Endometrium (tissue), 2 donors: ENCODE results near the gene LCN15.
"Not testable (repeated sequence)": the region's sequence is repeated elsewhere in the genome, so short reads cannot be mapped to it uniquely, and the experiment has no call there.

Experiments used
- FAIRE-seq: peaks from 2 replicates; lab custom pipeline; 2012; peaks lifted over from hg19 to GRCh38; lab: Jason Lieb, UNC
- donor health status: control.
- donor health status: control.

The LCN15 gene

DNA sequence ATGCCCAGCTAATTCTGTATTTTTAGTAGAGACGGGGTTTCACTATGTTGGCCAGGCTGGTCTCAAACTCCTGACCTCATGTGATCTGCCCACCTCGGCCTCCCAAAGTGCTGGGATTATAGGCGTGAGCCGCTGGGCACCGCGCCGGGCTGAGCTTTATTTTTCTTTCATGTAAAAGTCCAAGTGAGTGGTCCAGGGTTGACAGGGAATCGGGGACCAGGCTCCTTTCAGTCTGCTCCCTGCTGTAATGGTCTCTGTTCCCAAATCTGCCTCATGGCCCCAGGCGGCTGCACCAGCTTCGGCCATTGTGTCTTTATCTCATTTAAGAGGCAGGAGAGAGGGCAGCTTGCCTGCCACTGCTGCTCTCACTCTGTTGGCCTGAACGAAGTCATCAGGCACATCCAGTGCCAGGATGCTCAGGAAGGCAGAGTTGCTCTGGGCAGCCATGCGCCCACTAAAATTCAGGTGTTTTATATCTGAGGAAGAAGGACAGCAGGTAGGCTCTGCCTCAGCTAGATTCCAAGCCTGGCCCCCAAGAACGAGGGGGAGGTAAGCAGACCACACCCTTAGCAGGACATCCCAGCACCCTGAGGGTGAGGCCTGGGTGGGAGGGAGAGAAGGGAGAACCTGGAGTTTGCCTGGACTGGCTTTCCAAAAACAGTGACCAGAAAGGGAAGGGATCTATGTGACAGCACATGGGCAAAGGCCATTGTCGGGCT is 30.1 kb upstream of the LCN15 start:
- no peak for FAIRE-seq

DNA sequence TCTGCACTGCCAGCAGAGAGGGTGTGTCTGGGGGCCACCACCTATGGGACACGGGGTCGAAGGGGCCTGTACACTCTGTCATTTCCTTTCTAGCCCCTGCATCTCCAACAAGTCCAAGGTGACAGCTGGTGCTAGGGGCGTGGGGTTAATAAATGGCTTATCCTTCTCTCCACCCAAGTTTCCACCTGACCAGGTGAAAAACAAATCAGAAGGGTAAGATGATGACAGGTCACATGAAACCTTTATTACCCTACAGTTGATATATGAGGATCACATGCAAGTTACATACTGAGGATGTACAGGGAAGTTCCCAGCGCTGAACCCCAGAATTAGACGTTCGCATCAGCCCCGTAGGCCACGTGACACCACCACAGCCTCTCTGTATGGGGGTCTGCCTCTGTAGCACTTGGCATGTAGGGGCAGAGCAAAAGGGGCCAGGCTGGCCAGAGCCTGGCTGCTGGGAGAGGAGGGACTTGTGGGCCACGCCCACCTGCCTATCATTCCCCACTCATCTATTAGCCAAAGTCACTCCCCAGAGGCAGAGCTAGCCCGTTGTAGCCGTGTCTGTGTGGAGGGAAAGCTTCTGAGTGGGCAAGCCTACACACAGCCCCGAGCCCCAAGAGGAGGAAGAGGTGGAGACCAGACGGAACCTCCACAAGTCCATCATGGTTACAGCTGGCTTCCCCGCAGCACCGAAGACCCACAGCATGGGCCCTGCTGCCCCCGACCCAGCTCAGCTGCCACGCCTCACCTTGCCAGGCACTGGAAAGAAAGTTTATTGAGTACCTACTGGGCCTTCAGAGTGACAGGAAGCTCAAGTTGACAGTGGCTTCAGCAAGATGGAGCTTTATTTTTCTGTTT is 29.0 kb upstream of the LCN15 start:
- FAIRE-seq, result no peak

DNA sequence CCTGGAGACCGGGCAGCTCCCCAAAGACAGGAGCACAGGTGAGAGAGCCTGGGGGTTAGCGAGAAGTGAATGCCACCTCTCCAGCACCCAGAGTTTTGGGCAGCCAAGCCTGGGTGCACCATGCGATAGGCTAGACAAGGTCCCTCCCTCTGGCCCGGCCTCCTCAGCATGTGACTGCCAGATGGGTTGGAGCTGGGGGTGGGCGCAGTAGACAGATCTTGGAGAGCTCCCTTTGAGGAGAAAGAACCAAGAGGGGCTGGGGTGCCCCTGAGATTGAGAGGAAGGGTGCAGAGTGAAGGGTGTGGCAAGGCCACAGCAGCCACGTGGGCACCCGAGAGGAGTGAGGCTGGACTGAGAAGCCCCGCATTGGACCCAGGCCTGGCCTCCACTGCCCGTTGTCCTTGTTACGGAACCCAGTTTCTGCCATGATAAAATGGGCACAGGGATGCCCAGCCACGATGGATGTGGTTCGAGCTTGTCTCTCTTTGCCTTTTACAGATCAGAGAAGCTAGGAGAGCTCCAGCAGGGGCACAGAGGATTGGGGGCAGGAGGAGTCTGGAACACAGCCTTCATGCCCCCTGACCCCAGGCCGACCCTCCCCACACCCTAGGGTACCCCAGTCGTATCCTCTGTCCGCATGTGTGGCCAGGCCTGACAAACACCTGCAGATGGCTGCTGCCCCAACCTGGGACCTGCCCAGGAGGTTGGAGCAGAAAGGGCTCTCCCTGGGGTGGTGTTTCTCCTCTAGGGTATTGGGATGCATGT is 28.2 kb upstream of the LCN15 start:
- no peak for FAIRE-seq

DNA sequence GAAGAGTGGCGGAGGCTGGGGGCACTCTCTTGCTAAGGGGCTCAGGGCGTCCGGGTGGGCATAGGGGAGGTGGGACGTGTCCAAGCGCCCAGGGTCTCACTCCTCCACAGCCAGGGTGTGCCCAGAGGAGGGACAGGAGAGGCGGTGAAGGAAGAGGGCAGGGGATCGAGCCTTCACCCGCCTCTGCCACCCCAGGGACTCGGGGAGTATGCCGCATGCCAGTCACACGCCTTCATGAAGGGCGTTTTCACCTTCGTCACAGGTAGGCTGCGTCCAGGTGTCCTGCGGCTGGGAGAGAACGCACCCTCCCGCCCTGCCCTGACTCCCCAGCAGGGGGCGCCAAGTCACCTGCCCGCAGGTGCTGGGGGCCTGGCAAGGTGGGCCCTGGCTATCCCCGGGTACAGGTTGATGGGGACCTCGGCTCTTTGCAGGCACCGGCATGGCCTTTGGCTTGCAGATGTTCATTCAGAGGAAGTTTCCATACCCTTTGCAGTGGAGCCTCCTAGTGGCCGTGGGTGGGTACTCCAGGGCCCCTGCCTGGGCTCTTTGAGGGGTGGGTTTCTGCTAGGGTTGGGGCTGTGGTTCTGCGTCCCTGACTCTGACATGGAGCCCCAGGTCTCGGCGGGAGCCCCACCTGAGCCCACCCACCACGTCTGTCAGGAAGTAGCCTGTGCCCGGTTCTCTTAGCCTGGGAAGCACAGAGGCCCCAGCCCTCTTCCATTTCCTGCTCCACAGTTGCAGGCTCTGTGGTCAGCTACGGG is 27.4 kb upstream of the LCN15 start:
- FAIRE-seq, result no peak

DNA sequence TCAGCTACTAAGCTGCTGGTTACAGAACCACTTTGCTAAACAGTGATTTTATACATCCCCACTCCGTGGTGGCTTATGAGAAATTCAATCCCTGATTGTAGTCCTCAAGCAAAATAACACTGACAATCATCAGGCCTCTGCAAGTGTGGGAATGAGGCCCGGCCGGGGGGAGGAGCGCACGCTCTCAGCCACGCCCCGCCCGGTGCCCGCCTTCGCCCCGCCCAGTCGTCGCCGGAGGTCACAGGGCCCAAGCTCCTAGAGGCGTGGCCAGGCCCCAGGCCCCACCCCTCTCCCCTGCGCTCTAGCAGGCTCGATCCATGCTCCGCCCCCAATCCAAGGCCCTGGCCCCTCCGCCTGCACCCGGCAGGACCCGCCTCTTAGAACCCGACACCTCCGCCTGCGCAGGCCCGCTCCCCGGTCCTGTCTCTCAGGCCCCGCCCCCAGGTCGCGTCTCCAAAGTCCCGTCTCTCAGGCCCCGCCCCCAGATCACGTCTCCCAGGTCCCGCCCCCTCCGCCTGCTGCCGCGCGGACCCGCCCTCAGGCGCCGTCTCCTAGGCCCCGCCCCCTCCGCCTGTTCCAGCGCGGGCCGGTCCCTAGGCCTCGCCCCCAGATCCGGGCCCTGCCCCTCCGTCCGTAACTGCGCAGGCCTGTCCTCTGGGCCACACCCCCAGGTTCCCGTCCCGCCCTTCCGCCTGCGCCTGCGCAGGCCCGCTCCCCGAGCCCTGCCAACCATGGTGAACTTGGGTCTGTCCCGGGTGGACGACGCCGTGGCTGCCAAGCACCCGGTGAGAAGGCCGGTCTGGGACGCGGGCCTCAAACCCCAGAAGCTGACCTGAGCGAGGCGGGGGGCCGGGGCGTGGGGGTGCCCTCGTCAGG is 26.6 kb upstream of the LCN15 start, which contains the start of gene TMEM141:
TSS of gene TMEM141 (plus strand) at position 705 of the 876 bp plus-strand sequence. CDS start at position 732, 27 bp downstream.
- FAIRE-seq, result peak; percentile 23

DNA sequence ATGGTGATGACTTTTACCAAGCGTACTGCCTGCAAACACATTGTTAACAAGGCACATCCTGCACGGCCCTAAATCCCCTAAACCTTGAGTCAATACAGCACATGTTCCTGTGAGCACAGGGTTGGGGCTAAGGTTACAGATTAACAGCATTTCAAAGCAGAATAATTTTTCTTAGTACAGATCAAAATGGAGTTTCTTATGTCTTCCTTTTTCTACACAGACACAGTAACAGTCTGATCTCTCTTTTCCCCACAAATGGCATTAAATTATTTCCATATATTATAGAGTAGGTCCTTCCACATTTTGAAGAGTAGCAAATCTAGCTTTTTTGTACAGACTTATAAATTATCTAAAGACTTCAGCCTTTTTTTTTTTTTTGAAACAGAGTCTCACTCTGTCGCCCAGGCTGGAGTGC is 25.2 kb upstream of the LCN15 start:
- no peak for FAIRE-seq

DNA sequence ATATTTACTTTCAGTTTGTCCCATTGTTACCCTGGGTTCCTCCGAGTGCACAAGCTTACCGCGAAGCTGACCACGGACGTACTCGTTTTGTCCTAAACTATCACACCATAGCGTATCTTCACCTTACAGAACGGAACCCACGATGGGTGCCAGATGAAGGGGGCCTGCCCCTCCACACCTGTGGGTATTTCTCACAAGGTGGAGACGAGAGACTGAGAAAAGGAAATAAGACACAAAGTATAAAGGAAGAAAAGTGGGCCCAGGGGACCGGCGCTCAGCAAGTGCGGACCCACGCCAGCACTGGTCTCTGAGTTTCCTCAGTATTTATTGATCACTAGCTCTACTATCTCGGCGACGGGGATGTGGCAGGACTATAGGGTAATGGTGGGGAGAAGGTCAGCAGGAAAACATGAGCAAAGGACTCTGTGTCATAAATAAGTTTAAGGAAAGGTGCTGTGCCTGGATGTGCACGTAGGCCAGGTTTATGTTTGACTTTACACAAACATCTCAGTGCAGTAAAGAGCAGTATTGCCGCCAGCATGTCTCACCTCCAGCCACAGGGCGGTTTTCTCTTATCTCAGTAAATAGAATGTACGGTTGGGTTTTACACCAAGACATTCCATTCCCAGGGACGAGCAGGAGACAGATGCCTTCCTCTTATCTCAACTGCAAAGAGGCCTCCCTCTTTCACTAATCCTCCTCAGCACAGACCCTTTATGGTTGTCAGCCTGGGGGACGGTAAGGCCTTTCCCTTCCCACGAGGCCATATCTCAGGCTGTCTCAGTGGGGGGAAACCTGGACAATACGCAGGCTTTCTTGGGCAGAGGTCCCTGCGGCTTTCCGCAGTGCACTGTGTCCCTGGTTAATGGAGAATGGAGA is 24.6 kb upstream of the LCN15 start:
- not testable (repeated sequence) for FAIRE-seq

DNA sequence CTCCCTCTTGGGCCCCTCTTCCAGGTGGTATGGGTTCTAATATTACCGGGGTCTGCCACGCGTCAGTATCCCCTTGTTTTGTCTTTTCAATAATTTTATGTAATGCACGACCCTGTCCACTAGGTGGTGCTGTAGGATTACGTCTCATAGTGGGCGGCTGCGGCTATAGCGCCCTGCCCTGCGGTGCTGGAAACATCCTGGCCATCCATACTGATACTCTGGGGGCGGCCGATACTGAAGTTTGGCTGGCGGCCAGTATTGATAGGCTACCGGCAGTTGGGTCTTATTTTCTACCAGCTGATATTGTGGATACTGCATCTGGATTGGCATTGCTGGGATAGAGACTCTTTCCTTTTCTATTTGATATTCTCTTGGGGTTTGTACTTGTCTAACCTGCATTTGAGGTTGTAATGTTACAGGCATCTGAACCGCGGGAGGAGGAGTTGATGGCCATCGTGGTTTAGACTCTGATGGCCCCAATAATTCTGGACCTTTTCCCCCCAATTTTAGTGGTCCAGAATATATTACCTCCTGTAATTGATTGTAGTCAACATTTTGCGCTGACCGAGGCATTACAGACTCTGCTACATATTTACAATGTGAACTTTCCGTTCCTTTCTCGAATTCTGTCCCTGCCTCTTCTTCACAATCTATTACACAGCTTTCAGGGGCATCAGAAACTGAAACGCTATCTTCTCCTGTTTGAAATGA is 23.5 kb upstream of the LCN15 start:
- FAIRE-seq, result no peak

DNA sequence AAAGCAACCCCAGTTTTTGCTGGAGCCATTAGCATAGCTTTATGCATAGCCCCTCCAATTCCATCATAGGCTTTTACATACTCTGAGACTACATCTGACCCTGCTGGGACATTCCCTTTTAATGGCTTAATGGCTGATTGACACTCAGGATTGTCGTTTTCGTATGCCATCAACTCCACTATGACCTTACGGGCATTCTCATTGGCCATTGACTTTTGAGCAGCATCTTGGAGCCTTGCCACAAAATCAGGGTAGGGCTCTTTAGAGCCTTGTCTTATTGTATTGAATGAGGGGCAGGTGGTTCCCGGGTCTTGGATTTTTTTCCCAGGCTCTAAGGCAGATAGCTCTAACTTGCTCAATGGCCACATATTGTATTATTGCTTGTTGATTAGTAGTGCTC is 22.7 kb upstream of the LCN15 start:
- not testable (repeated sequence) for FAIRE-seq

DNA sequence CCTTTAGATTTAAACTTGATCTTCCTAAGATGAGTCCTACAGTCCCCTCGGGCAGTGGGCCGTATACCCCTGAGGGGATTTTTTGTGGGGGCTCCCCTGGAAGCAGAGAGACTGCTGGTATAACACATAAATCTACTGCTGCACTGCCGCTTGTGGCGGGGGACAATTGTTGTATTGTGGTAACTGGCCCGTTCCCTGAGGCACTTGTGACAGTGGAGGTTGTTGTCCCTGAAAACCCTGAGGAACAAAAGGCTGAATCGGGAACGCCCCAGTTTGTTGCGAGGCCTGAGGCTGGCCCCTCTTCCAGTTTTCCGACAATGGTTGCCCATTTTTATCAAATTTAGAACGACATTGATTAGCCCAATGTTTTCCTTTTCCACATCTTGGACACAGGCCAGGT is 22.1 kb upstream of the LCN15 start:
- no peak for FAIRE-seq

DNA sequence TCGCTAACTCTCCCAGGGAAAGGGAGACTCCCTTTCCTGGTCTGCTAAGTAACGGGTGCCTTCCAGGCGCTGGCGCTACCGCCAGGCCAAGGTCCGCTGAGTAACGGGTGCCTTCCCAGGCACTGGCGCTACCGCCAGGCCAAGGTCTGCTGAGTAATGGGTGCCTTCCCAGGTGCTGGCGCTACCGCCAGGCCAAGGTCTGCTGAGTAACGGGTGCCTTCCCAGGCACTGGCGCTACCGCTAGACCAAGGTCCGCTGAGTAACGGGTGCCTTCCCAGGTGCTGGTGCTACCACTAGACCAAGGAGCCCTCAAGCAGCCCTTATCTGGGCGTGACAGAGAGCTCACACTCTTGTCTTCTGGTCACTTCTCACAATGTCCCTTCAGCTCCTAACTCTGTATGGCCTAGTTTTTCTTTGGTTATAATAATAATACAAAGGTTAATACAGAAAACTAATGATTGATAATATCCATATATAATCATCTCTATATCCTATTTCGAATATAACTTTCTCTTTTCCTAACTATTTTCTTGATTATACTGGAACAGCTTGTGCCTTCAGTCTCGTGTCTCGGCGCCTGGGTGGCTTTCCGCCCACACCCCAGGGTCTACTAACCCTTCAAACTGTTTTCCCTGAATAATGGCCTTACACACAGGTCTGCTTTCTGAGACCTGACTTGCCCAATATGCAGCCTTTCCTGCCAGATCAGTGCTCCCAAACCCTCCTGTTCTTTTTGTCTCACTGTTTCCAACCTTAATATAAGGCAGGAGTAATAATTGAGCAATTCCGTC is 21.4 kb upstream of the LCN15 start:
- not testable (repeated sequence) for FAIRE-seq

DNA sequence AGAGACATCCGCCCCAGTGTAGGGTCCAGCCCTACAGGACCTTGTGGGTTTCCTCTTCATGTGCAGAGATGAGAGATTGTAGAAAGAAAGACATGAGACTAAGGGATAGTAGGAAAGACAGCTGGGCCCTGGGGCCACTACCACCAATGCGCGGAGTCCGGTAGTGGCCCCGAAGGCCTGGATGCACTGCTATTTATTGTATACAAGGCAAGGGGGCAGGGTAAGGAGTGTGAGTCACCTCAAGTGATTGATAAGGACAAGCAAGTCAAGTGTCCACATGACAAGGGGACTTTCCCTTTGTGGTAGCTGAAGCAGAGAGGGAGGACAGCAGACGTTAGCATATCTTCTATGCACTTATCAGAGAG is 20.7 kb upstream of the LCN15 start:
- no peak for FAIRE-seq

DNA sequence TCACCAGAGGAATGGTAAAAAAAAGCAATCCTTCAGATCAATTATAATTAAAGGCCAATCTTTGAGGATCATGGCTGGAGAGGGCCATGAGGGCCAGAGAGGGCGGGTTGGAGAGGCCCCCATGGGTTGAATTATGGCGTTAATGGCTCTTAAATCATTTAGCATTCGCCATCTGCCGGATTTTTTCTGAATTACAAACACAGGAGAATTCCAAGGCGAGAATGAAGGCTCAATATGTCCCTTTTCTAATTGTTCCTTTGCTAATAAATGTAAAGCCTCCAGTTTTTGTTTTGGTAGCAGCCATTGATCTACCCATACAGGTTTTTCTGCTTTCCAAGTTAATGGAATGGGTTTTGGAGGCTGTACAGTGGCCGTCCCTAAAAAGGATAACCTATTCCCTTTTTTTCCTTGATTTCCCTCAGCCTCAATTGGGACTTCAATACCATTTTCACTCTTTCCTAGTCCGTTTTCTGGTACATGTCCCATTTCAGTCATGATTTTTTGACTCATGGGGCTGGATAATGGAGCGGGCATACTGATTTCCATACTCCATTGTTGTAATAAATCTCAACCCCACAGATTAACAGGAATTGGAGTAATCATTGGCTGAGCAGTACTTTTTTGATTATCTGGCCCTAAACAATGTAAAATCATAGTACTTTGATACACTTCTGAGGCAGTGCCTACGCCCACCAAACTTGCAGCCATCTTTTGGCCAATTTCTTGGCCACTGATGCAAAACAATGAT is 20.1 kb upstream of the LCN15 start:
- FAIRE-seq, result no peak

DNA sequence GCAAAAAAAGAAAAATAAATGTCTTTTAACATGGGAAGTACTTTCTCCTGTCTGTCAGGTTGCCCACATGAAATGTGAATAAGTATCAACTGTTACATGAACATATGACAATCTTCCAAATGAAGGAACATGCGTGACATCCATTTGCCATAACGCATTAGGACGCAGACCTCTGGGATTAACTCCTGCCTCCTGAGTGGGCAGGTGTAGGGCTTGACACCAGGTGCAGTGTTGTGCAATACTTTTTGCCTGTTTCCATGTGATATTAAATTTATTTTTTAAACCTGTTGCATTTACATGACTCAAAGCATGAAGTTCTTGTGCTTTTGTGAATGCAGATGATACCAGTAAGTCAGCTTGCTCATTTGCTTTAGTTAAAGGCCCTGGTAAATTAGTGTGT is 18.1 kb upstream of the LCN15 start:
- no peak for FAIRE-seq

DNA sequence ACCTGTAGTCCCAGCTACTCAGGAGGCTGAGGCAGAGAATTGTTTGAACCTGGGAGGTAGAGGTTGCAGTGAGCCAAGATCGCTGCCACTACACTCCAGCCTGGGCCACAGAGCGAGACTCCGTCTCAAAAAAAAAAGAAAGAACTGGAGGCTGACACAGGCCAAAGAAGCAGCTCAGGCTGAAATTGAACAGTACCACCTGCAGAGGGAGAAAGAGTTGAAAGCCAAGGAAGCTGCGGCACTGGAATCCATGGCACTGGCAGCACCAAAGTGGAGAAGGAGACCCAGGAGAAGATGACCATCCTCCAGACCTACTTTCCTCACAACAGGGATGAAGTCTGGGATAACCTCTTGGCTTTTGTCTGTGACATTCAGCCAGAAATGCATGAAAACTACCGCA is 15.5 kb upstream of the LCN15 start:
- FAIRE-seq, result no peak

DNA sequence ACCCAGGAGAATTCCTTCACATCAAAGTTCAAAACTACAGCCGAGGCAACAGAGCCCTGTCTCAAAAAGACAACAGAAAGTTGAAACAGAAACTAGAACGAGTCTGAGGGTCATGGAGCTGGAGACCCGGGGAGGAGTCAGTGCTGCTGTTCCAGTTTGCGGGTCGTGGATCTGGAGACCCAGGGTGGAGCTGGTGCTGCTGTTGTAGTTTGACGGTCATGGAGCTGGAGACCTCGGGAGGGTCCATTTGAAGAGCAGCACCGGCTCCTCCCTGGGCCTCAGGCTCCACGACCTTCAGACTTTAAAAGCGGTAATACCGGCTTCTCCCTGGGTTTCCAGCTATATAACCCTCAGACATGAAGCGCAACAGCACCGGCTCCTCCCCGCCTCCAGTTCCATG is 13.0 kb upstream of the LCN15 start:
- no peak for FAIRE-seq

DNA sequence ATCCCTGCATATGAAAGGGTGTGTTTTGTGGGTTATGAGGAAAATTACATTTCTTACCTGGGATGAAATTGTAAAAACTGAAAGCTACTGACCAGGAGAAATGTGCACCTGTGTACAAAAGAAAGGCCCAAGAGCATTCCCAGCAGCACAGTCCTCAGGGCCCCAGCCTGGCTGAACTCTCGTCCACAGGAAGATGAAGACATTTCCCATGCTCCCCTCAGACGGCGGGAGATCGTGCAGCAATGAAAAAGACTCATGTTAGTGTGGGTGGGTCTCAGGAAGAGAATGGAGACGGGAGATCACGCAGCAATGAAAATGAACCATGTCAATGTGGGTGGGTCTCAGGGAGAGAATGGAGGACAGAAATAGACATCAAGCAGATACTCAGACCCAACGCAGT is 12.6 kb upstream of the LCN15 start:
- no peak for FAIRE-seq

DNA sequence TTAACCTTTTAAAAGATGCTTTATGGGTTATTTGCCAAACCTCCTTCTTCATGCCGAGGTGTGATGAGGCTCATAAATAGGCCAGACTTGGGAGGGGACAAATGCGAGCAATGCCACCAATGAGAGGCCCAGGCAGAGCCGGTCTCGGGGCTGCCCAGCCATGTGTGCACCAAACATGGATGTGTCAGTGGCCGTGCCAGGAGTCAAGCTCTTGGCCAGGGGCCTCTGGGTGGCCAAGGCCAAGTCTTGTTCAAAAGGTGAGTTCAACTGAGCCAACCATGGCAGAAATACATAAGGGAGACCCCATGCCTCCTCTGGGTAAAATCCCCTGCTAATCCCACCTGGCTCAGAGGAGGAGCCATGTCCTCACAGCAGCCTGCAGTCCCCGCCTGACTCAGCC is 10.9 kb upstream of the LCN15 start:
- FAIRE-seq, result no peak
